Activated naive CD4-positive, alpha-beta T cell (primary cell): ENCODE measurements around the gene FPR2.
"Not testable (repeated sequence)": the region's sequence is repeated elsewhere in the genome, so short reads cannot be mapped to it uniquely, and the experiment has no call there.

Experiments used
- DNase-seq, 4 experiments: peaks; one replicate each; lab custom pipeline; 2025; lab: John Stamatoyannopoulos, UW

Gene FPR2

GRCh38 chr19:51760697-51761356 is at the start of gene FPR2:
FPR2 (plus strand) TSS chr19:51761180; CDS start chr19:51768659, 7,479 bp downstream.
- no peak for DNase-seq

DNA sequence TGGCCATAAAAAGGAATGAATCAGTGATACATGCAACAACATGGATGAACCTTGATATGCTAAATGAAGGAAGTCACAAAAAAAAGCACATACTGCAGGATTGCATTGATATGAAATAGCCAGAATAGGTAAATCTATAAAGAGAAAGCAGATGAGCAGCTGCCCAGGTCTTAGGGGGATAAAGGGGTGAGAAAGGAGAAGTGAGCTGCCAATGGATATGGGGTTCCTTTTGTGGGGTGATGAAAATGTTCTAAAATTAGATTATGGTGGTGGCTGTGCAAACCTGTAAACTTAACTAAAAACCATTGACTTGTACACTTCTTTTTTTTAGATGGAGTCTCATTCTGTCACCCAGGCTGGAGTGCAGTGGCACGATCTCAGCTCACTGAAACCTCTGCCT is 49.3 kb upstream of the FPR2 start:
- DNase-seq, result no peak

- no peak for DNase-seq
These were observed 48.4 kb upstream of the FPR2 start for GRCh38 chr19:51712461-51713081.

GRCh38 chr19:51713319-51714285 is 47.4 kb upstream of the FPR2 start:
- DNase-seq, result no peak

- DNase-seq, result no peak
These were observed 46.1 kb upstream of the FPR2 start for GRCh38 chr19:51714848-51715247.

- DNase-seq, result no peak
These were observed 45.1 kb upstream of the FPR2 start for GRCh38 chr19:51715850-51716249.

- DNase-seq, result no peak
These were observed 44.1 kb upstream of the FPR2 start for GRCh38 chr19:51716925-51717324.

DNA sequence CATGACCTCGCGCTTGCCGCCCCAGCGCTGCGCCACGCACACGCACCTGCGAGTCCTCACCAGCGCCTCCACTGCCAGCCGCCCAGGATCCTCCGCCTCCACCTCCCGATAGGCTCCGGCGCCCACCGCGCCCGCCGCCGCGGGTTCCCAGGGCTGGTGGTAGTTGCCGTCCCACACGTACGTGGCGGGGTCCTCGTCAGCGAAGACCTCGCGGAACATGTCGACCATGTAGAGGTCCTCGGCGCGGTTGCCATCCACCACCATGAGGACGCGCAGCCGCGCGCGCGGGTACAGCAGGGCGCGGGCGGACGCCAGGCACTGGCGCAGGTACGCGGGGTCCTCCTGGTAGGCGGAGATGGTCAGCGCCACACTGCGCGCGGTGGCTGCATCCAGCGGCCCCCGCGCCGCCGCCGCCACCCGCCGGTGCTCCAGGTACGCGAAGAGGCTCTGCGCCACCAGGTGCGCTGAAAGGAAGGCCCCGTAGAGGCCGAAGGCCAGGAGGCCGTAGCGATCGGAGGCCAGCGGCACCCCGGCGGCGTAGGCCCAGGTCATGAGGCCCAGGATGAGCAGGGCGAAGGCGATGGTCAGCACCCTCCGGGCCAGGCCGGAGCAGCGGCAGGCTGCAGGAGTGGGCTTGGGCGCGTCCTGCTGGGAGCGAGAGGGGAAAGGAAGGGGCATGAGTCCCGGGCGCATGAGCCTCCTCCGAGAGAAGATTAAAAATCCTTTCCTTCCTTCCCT is 41.6 kb upstream of the FPR2 start:
- DNase-seq, result no peak

DNA sequence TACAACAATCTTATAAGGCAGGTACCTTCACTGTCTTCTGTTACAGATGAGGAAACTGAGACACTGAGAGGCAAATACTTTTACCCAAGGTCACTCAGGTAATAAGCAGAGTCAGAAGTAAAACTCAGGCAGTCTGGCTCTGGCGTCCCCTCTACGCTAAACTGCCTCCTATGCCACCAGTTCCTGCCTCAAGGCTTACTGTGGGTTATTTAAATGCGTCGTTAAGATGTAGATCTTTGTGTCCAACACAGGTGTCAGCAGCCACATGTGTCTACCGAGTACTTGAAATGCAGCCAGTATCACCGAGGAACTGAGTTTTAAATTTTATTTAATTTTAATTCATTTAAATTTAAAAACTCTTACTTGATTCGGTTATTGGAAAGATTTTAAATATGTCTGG is 39.1 kb upstream of the FPR2 start:
- no peak for DNase-seq

- DNase-seq, result no peak
These were observed 38.5 kb upstream of the FPR2 start for GRCh38 chr19:51722492-51722891.

GRCh38 chr19:51724543-51724942 is 36.4 kb upstream of the FPR2 start:
- DNase-seq, result no peak

DNA sequence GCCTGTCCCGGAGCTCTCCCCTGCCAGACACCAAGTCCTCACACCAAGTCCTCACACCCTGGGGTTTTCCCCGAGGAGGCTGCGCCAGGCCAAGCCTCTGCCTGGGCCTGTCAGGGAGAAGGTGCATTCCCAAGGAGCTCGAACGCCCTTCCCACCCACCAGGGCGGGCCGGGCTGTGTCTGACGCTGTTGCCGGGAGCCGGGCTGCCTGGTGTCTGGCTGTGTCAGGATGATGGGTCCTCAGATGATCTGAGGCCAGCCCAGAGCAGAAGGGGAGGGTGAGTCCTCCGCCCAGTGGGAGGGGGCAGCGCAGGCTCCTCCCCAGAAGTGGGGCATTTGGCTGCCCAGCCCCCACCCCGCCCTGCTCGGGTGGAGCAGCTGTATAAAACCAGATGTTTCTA is 34.9 kb upstream of the FPR2 start:
- DNase-seq, result no peak

- DNase-seq, result no peak
These were observed 33.6 kb upstream of the FPR2 start for GRCh38 chr19:51727349-51727880.

DNA sequence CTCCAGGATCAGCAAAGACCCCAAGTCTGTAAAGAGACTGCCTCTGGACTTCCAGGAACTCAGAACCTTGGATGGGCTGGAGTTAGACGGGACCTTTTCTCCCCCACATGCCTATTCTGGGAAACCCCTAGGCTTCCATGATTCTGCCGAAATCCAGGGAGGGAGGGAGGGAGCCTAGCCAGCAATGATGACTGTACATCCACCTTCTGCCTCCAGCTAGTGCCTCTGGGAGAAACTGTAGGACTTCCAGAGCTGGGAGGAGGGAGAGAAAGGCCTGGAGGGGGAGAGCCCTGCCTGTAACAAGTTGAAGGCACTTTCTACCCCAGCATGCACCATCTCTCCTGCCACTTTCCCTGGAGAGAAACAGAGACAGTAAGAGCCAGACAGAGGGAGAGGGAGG is 31.2 kb upstream of the FPR2 start:
- DNase-seq, result no peak

DNA sequence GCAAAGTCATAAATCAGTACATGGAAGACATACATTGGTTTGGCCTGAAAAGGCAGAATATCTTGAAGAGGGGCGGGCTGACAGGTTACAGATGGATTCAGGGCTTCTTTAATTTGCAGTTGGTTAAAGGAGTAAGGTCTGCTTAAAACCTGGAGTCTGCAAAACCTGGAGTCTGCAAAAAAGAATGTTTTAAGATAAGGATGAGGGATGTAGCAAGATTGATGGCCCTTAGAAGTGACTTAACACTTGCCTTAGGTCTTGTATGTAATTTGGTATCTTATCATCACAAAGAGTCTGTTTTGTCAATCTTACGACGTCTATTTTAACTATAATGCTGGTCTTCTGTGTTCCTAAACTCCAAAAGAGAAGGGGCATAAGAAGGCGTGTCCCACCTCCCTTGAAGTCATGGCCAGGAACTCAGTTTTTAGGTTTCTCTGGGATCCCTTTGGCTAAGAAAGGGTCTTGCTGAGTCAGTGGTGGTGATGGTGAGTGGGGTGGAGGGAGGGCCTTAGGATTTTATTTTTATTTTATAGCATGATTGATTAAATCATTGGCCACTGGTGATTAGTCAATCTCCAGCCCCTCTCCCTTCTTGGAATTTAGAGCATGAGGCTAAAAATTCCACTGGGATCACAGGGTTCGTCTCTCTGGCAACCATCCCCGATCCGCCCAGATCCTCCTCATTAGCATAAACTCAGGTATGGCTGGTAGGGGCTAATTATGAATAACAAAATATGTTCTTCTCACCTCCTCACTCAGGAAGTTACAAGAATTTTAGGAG is 27.0 kb upstream of the FPR2 start:
- DNase-seq, result no peak

DNA sequence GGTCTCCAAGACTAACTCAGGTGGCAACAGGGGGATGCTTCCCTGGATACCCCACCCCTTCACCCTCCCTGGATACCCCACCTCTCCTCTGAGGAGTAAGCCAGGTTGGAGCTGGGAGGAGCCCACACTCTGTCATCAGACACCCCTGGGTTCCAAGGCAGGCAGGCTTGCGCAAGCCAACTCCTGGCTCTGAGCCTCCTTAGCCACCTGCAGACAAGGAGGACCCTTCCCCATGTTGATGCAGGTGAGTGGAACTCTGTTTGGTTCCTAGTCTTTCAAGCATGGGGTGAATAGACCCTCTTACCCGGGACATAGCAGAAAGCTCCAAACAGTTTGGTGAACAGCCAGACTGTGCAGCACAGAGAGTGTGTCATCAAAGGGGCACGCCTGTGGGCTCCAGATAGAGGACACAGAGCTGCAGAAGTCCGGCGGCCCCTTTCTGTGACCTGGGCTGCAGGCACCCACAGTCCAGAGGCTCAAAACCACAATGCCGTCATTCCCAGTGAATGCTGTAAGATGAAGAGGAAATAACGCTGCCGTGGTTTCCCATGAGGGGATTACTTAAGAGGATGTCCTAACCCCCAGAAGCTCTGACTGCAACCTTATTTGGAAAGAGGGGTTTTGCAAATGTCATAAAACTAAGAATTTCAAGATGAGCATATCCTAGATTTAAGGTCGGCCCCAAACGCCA is 25.1 kb upstream of the FPR2 start:
- DNase-seq, result no peak

GRCh38 chr19:51737389-51737788 is 23.6 kb upstream of the FPR2 start:
- no peak for DNase-seq

DNA sequence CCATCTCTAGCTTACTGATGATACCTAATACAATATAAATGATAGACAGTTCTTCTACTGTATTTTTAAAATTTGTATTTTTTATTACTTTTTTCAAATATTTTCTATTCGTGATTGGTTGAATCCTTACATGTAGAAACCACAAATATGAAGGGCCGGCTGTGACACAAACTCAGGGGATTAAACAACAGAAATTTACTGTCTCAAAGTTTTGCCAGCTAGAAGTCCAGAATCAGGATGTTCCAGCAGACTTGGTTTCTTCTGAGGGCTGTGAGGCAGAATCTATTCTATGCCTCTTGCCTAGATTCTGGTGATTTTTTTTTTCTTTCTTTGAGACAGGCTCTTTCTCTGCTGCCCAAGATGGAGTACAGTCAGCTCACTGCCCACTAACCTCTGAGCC is 23.1 kb upstream of the FPR2 start:
- DNase-seq, result no peak

- DNase-seq, result not testable (repeated sequence)
These were observed 22.5 kb upstream of the FPR2 start for GRCh38 chr19:51738523-51738922.

- DNase-seq, result no peak
These were observed 21.3 kb upstream of the FPR2 start for GRCh38 chr19:51739466-51740213.
